ENCODE results near the gene ASPG. TPM values are rescaled to one million over a fixed set of nuclear protein-coding genes. Genes with fewer than 3 reads are reported as not detected.

Gene ASPG
- polyA plus RNA-seq, 1 donor from 2014 or later, result 0.16 TPM

- no peaks in the 10 kb centered on the region for H3K79me2 ChIP-seq (replicated peaks; ENCODE audit: insufficient read depth, low read length)
- no peak overlapping the region for H3K9ac ChIP-seq (ENCODE audit: low read length)
- H3F3A ChIP-seq (ENCODE audit: insufficient read depth, low read length, poor library complexity, severe bottlenecking), result no peaks in the 10 kb centered on the region
- no peaks in the 10 kb centered on the region for H3K9me3 ChIP-seq (ENCODE audit: low read length)
- no peaks in the 10 kb centered on the region for H3K27me3 ChIP-seq (ENCODE audit: insufficient read depth, low read depth, low read length)
- no peaks in the 10 kb centered on the region for H3K9me2 ChIP-seq (ENCODE audit: insufficient read depth, low read length)
- no peak overlapping the region for H3K27ac ChIP-seq (ENCODE audit: low read length)
- TF ChIP-seq SMC3 (conservative IDR thresholded peaks at IDR 0.05; ENCODE audit: poor library complexity), result no peak
- no peaks in the 10 kb centered on the region for H3K36me3 ChIP-seq (ENCODE audit: insufficient read depth, low read length)
- H4K20me1 ChIP-seq (ENCODE audit: insufficient read depth), result no peaks in the 10 kb centered on the region
- H3K4me2 ChIP-seq (ENCODE audit: low read length), result no peak overlapping the region
- no peak overlapping the region for H2AFZ ChIP-seq (ENCODE audit: low read depth, low read length)
- no peak overlapping the region for H3K4me3 ChIP-seq (ENCODE audit: low read length)
Measured at GRCh38 chr14:104158827-104159798, 73.6 kb downstream of the ASPG start.

GRCh38 chr14:104159990-104160389, 74.5 kb downstream of the ASPG start:
- Histone ChIP-seq H3K79me2 (replicated peaks; ENCODE audit: insufficient read depth, low read length) (no peaks in the 10 kb centered on the region), H3K9me3 (ENCODE audit: low read length) (no peaks in the 10 kb centered on the region), H3K27ac (ENCODE audit: low read length) (no peak overlapping the region), H3K4me2 (ENCODE audit: low read length) (no peak overlapping the region), H3K9me2 (ENCODE audit: insufficient read depth, low read length) (no peaks in the 10 kb centered on the region), H3K9ac (ENCODE audit: low read length) (no peak overlapping the region), H4K20me1 (ENCODE audit: insufficient read depth) (no peaks in the 10 kb centered on the region), H3K36me3 (ENCODE audit: insufficient read depth, low read length) (no peaks in the 10 kb centered on the region), H3F3A (ENCODE audit: insufficient read depth, low read length, poor library complexity, severe bottlenecking) (no peaks in the 10 kb centered on the region), H3K4me3 (ENCODE audit: low read length) (no peak overlapping the region), H3K27me3 (ENCODE audit: insufficient read depth, low read depth, low read length) (no peaks in the 10 kb centered on the region), H2AFZ (ENCODE audit: low read depth, low read length) (no peak overlapping the region)
- TF ChIP-seq POLR2AphosphoS5 (IDR thresholded peaks at IDR 0.05) (no peak), MXI1 (conservative IDR thresholded peaks at IDR 0.05; ENCODE audit: poor library complexity, severe bottlenecking) (no peak), CTCF (IDR thresholded peaks at IDR 0.05; ENCODE audit: poor library complexity, severe bottlenecking) (no peak), REST (IDR thresholded peaks at IDR 0.05; ENCODE audit: borderline replicate concordance) (no peak), RAD21 (conservative IDR thresholded peaks at IDR 0.05) (no peak)

Data from neural cell (in vitro differentiated cells).